K562 treated with DMSO at 1 percent for 24 hours (cell line): ENCODE measurements around the gene TSSK2. TPM values are rescaled to one million over a fixed set of nuclear protein-coding genes. Genes with fewer than 3 reads are reported as not detected.

ENCODE experiments used
- total RNA-seq: library from RNA; unstranded; fragments of 300-600 nt; gene quantifications from 2 replicates; pipeline ENCODE4 v1.2.3, GENCODE V29; 2022; ENCODE audit warnings: low read depth; ENCODE audit not compliant: insufficient read depth

The TSSK2 gene
- total RNA-seq, result not detected in 2 replicates

DNA sequence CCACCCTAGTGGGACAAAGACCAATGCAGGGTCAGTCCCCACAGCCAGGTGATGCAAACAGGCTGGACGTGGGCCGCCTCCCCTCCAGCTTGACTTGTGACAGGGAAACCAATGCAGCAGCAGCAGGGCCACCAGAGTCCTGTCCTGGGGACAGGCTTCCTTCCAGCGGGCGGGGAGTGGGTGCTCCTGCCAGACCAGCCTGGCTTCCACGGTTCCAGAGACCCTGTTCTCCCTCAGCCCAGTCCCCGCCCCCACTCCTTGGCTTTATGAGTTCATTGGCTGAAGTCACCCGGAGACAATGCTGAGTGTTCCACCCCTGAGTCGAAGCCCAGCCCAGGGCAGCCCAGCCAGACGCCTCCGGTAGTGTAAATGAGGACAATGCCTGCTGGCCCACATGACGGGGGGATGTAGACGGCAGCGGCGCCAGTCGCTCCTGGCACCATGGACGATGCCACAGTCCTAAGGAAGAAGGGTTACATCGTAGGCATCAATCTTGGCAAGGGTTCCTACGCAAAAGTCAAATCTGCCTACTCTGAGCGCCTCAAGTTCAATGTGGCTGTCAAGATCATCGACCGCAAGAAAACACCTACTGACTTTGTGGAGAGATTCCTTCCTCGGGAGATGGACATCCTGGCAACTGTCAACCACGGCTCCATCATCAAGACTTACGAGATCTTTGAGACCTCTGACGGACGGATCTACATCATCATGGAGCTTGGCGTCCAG, at the start of gene TSSK2:
TSSK2 (plus strand) TSS at position 350 of the 726 bp plus-strand sequence; CDS start at position 442, 92 bp downstream.

DNA sequence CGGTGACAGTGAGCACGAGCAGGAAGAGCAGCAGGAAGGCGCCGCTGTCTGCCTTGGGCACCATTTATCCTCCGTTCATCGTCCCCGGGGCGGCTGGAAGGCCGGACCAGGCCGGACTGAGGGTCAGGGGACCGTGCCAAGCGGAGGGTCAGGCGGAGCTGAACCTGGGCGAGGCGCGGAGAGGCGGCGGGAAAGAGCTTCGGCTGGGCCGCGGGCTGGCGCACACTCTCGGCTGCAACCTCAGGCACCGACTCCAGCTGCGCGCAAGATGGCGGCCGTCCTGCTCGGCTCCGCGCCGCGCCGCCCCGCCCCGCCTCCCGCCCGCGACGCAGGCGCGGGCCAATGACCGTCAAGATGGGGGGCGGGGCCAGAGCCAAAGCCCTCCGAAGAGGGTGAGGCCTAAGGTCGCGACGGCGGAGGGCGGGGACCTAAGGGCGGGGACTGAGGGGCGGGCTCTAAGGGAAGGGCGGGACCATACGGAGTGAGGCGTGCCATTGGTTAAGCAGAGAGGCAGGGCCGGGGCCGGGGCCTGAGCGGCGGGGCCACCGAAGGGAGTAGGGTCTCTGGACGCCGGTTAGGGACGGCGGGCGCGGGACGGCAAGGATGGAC, 8.9 kb upstream of the TSSK2 start, which contains the start of gene DGCR2:
DGCR2 (minus strand) TSS at position 270 of the 609 bp plus-strand sequence; CDS start at position 64, 206 bp downstream.

DNA sequence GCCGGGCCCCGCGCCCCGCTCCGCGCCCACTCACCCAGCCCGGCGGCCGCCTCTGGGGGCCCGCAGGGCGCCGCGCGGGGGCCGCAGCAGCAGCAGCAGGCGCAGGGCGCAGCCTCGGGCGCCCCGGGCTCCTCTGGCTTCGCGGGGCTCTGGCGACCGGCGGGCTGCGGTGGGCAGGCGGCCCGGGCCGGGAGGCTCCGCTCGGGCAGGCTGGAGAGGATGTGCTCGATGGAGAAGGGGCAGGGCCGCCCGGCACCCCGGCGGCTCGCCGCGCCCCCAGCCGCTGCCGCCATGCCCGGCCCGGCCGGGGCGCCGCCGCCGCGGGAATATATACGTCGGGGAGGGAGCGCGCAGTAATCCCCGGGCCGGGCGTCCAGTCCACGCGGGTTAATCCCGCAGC, 18.9 kb downstream of the TSSK2 start, which contains the start of gene GSC2:
GSC2 (minus strand) TSS at position 302 of the 400 bp plus-strand sequence; CDS start at position 293, 9 bp downstream.

DNA sequence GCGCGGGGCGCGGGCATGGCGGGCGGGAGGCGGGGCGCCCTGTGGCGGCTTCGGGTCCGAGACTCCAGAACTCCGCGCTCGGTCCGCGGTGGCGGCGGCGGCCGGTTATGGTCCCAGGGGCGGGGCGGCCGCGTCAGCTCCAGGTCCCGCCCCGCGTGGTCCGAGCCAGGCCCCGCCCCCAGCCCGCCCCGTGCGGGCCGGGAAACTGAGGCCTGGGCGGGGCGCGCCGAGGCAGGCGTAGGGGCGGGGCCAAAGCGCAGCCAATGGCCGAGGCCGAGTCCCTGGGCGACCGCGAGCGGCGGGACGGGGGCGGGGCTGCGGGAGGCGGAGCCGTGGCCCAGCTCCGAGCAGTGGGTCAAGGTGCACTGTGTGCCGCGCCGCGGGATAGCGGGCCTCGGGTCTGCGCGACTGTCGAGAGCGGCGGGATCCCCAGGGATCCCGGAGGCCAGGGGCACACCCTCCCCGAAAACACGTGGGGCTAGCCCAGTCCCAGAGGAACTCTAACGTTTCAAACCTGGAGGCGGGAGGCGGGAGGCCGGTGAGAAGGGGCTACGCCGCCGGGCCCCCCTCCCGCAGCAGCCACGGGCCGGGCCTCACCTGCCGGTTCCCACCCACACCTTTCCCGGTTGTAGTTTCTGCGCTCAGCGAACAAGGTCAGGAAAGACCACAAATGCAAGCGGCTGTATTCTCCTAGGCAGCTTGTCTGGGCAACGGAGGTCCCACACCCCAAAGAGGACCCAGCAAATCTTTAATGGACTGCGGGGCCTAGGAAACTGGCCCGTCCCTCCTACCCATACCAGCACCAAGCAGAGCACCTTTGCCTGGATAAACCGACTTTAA, 47.8 kb downstream of the TSSK2 start, which contains the start of gene SLC25A1:
SLC25A1 (minus strand) TSS at position 80 of the 840 bp plus-strand sequence; CDS start at position 17, 63 bp downstream.

Other genes with a start within 250 kb of the TSSK2 start
- gene DGCR6, start 225.0 kb upstream of the TSSK2 start, total RNA-seq, result 1.9 and 2.0 TPM in 2 replicates
- gene PRODH, start 195.0 kb upstream of the TSSK2 start, total RNA-seq, result not detected in 2 replicates
- gene DGCR2, start 8.9 kb upstream of the TSSK2 start, total RNA-seq, result 188 TPM in 2 replicates
- gene ESS2, start 13.3 kb downstream of the TSSK2 start, total RNA-seq, result 74.5 and 76.9 TPM in 2 replicates
- not detected in 2 replicates for gene GSC2, start 19.0 kb downstream of the TSSK2 start, total RNA-seq
- gene SLC25A1, start 47.4 kb downstream of the TSSK2 start, total RNA-seq, result 362 and 399 TPM in 2 replicates
- gene CLTCL1, start 160.4 kb downstream of the TSSK2 start, total RNA-seq, result 32.0 and 36.4 TPM in 2 replicates